Ishikawa (cell line): Measurements from ENCODE around the gene DACT3.

Source experiments
- CREB1 ChIP-seq: IDR thresholded peaks from 2 replicates; pipeline ENCODE4 v1.6.1; 2012; ENCODE audit warnings: low read depth
- EP300 ChIP-seq: IDR thresholded peaks from 2 replicates; pipeline ENCODE4 v1.6.1; 2012; ENCODE audit warnings: borderline replicate concordance
- FOXM1 ChIP-seq: IDR thresholded peaks from 2 replicates; pipeline ENCODE4 v1.6.1; 2012; ENCODE audit warnings: low read depth, borderline replicate concordance
- RAD21 ChIP-seq: IDR thresholded peaks from 2 replicates; pipeline ENCODE4 v1.6.1; 2012; ENCODE audit warnings: low read depth
- TAF1 ChIP-seq: IDR thresholded peaks from 2 replicates; pipeline ENCODE4 v1.6.1; 2012; ENCODE audit warnings: low read depth, mild to moderate bottlenecking
- TCF12 ChIP-seq: IDR thresholded peaks from 2 replicates; pipeline ENCODE4 v1.6.1; 2012; ENCODE audit warnings: low read depth
- ZBTB7A ChIP-seq: IDR thresholded peaks from 2 replicates; pipeline ENCODE4 v1.6.1; 2012; ENCODE audit warnings: low read depth
- TF ChIP-seq, protein P1 (sequence below): IDR thresholded peaks from 2 replicates; pipeline ENCODE4 v1.6.1; 2012
- TF ChIP-seq, protein P2 (sequence below): IDR thresholded peaks from 2 replicates; pipeline ENCODE4 v1.6.1; 2012; ENCODE audit warnings: low read depth, mild to moderate bottlenecking

DNA sequence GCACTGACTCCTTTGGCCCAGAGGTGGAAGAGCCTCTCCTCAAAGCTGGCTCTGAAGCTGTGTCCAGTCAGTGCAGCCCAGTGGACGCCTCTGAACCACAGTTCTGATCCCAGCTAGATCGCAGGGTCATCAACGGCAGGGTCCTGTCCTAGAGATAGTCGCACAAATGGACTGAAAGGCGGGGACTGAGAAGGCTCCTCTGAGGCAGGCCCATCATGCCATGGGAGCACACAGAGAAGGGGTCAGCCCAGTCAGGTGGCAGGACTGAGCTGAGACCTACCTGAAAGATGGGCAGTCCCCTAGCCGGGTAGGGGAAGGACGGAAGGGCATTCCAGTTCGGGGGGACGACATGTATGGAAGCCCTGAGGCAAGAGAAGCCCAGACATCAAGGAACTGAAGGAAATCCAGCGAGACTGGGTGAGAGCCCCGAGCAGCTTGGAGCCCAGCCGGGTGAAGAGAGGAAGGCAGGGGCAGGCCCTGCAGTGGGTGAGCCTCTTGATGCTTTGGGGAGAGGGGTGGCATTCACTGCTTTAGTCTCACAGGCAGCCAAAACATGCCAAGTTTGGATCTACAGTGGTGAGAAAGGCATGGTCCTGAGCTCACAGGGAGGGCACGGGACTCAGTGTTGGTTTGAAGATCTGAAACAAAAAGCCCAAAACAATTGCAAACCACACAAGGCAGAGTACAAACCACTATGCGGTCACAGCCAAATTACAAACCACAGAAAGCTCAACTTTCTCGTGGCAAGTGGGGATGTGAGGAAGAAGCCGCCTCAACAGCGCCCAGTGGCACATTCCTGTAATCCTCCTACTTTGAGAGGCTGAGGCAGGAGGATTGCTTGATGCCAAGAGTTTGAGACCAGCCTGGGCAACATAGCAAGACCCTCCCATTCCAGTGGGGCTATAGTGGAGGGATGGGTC lies 49.9 kb downstream of the DACT3 start:
- TF ChIP-seq, protein P1, sequence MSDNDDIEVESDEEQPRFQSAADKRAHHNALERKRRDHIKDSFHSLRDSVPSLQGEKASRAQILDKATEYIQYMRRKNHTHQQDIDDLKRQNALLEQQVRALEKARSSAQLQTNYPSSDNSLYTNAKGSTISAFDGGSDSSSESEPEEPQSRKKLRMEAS = no peak
- TF ChIP-seq RAD21 = no peak
- no peak for TF ChIP-seq FOXM1
- TF ChIP-seq TAF1 = no peak
- TF ChIP-seq ZBTB7A = no peak
- no peak for TF ChIP-seq TCF12
- no peak for TF ChIP-seq EP300
- no peak for TF ChIP-seq CREB1
- TF ChIP-seq, protein P2, sequence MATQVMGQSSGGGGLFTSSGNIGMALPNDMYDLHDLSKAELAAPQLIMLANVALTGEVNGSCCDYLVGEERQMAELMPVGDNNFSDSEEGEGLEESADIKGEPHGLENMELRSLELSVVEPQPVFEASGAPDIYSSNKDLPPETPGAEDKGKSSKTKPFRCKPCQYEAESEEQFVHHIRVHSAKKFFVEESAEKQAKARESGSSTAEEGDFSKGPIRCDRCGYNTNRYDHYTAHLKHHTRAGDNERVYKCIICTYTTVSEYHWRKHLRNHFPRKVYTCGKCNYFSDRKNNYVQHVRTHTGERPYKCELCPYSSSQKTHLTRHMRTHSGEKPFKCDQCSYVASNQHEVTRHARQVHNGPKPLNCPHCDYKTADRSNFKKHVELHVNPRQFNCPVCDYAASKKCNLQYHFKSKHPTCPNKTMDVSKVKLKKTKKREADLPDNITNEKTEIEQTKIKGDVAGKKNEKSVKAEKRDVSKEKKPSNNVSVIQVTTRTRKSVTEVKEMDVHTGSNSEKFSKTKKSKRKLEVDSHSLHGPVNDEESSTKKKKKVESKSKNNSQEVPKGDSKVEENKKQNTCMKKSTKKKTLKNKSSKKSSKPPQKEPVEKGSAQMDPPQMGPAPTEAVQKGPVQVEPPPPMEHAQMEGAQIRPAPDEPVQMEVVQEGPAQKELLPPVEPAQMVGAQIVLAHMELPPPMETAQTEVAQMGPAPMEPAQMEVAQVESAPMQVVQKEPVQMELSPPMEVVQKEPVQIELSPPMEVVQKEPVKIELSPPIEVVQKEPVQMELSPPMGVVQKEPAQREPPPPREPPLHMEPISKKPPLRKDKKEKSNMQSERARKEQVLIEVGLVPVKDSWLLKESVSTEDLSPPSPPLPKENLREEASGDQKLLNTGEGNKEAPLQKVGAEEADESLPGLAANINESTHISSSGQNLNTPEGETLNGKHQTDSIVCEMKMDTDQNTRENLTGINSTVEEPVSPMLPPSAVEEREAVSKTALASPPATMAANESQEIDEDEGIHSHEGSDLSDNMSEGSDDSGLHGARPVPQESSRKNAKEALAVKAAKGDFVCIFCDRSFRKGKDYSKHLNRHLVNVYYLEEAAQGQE = no peak
